ENCODE data around the gene CYP2C19. TPM values are rescaled to one million over a fixed set of nuclear protein-coding genes. Genes with fewer than 3 reads are reported as not detected.
"Not testable (repeated sequence)": the region's sequence is repeated elsewhere in the genome, so short reads cannot be mapped to it uniquely, and the experiment has no call there.

Gene CYP2C19
- total RNA-seq (not detected), total RNA-seq (0 reads per million in 2 donors)

DNA sequence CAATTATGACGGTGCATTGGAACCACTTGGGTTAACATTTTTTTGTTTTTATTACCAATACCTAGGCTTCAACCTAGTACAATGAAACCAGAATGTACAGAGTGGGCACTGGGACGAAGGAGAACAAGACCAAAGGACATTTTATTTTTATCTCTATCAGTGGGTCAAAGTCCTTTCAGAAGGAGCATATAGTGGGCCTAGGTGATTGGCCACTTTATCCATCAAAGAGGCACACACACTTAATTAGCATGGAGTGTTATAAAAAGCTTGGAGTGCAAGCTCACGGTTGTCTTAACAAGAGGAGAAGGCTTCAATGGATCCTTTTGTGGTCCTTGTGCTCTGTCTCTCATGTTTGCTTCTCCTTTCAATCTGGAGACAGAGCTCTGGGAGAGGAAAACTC is at the start of gene CYP2C19:
Gene CYP2C19 (plus strand): TSS at position 289 of the 400 bp plus-strand sequence. CDS start 25 bp downstream, at position 314.
- Mint-ChIP-seq H3K27ac (no peak within 1 kb of the TSS), H3K4me1 (no peaks in the 10 kb centered on the region), H3K27me3 (no peaks in the 10 kb centered on the region), H3K36me3 (ENCODE audit: low read depth) (no peaks in the 10 kb centered on the region), H3K4me3 (no peak within 1 kb of the TSS)
- no peaks in the 10 kb centered on the region for H3K9me3 ChIP-seq (ENCODE audit: control insufficient read depth, low read length, poor library complexity, severe bottlenecking)
- ATAC-seq: no peak
- DNase-seq: no peak

DNA sequence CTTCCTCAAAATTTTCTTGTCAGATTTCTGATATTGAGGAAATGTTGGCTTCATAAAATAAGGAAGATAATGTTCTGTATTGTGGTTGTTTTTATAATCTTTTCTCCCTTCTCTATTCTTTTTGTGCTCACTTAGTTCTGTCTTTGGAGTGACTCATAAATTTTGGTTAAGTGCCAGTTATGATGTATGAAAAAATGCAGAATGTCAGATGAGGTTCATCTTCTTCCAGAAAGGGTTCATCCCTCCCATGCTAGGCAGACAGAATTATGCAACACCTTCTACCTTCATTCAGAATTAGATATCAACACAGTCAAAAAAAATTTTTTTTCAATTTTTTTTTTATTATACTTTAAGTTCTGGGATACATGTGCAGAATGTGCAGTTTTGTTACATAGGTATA is 36.6 kb upstream of the CYP2C19 start:
- no peak for ATAC-seq
- no peak for DNase-seq
- no peak overlapping the region for H3K4me3 Mint-ChIP-seq

GRCh38 chr10:94735197-94735596 is 27.3 kb upstream of the CYP2C19 start:
- Mint-ChIP-seq H3K27me3 (no peaks in the 10 kb centered on the region), H3K4me3 (no peak overlapping the region), H3K36me3 (ENCODE audit: low read depth) (no peaks in the 10 kb centered on the region), H3K27ac (no peak overlapping the region), H3K4me1 (no peaks in the 10 kb centered on the region)
- no peak for DNase-seq
- no peak for ATAC-seq
- no peaks in the 10 kb centered on the region for H3K9me3 ChIP-seq (ENCODE audit: control insufficient read depth, low read length, poor library complexity, severe bottlenecking)

More for the DNA sequence above, 36.6 kb upstream of the CYP2C19 start:
- H3K4me1 Mint-ChIP-seq: no peaks in the 10 kb centered on the region
- H3K9me3 ChIP-seq (ENCODE audit: control insufficient read depth, low read length, poor library complexity, severe bottlenecking): no peaks in the 10 kb centered on the region
- no peaks in the 10 kb centered on the region for H3K27me3 Mint-ChIP-seq
- H3K27ac Mint-ChIP-seq: no peak overlapping the region
- no peaks in the 10 kb centered on the region for H3K36me3 Mint-ChIP-seq (ENCODE audit: low read depth)

- no peaks in the 10 kb centered on the region for H3K9me3 ChIP-seq (ENCODE audit: control insufficient read depth, low read length, poor library complexity, severe bottlenecking)
- Mint-ChIP-seq H3K27ac (no peak overlapping the region), H3K36me3 (ENCODE audit: low read depth) (no peaks in the 10 kb centered on the region), H3K27me3 (no peaks in the 10 kb centered on the region), H3K4me1 (no peaks in the 10 kb centered on the region), H3K4me3 (no peak overlapping the region)
- no peak for ATAC-seq
- no peak for DNase-seq
Measured at GRCh38 chr10:94738588-94738987, 23.9 kb upstream of the CYP2C19 start.

- ATAC-seq (no peak), DNase-seq (no peak)
- Mint-ChIP-seq H3K27ac (no peak overlapping the region), H3K4me3 (no peak overlapping the region), H3K4me1 (no peaks in the 10 kb centered on the region), H3K36me3 (ENCODE audit: low read depth) (no peaks in the 10 kb centered on the region), H3K27me3 (no peaks in the 10 kb centered on the region)
- H3K9me3 ChIP-seq (ENCODE audit: control insufficient read depth, low read length, poor library complexity, severe bottlenecking): no peaks in the 10 kb centered on the region
Measured at GRCh38 chr10:94747137-94747536, 15.3 kb upstream of the CYP2C19 start.

- Mint-ChIP-seq H3K4me1 (no peaks in the 10 kb centered on the region), H3K27me3 (no peaks in the 10 kb centered on the region), H3K36me3 (ENCODE audit: low read depth) (no peaks in the 10 kb centered on the region)
Measured at GRCh38 chr10:94747838-94748237, 14.6 kb upstream of the CYP2C19 start.

DNA sequence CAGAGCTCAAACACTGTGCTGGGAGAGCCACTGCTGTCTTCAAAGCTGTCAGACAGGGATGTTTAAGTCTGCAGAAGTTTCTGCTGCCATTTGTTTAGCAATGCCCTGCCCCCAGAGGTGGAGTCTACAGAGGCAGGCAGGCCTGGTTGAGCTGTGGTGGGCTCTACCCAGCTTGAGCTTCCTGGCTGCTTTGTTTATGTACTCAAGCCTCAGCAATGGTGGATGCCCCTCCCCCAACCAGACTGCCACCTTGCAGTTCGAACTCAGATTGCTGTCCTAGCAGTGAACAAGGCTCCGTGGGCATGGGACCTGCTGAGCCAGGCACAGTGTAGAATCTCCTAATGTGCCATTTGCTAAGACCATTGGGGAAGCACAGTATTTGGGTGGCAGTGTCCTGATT is 4.6 kb upstream of the CYP2C19 start:
- Mint-ChIP-seq H3K4me1 (no peaks in the 10 kb centered on the region), H3K36me3 (ENCODE audit: low read depth) (no peaks in the 10 kb centered on the region), H3K27me3 (no peaks in the 10 kb centered on the region), H3K4me3 (no peak overlapping the region), H3K27ac (no peak overlapping the region)
- no peak for ATAC-seq
- DNase-seq: no peak
- H3K9me3 ChIP-seq (ENCODE audit: control insufficient read depth, low read length, poor library complexity, severe bottlenecking): no peaks in the 10 kb centered on the region

More at GRCh38 chr10:94747838-94748237, 14.6 kb upstream of the CYP2C19 start:
- Mint-ChIP-seq H3K27ac (no peak overlapping the region), H3K4me3 (no peak overlapping the region)
- ATAC-seq (no peak), DNase-seq (no peak)
- no peaks in the 10 kb centered on the region for H3K9me3 ChIP-seq (ENCODE audit: control insufficient read depth, low read length, poor library complexity, severe bottlenecking)

DNA sequence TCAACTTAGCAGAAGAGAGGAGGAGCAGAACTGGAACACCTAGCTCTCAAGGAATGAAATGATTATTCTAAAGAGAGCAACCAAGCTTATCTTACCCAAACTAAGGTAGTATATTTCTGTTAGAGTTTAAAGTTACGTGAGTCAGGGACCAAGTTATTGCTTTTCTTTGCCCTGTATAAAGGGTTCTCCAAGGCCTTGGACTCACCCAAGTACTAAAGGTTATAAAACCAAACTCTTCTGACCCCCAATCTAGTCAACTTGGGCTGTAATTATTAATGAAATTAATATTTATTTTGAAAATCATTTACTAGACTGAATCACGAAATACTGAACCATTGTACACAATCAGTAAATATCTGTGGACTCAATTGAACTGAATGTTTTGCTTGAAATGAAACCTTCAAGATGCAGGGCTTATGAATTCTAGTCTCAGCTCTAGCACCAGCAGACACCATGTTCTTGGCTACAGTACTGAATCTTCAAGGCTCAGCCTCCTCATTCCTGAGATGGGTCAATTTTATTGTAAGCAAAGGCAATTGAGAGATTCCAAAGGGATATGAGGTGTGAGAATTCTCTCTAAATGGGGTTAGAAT is 1.8 kb upstream of the CYP2C19 start:
- Mint-ChIP-seq H3K36me3 (ENCODE audit: low read depth) (no peaks in the 10 kb centered on the region), H3K4me1 (no peaks in the 10 kb centered on the region), H3K27me3 (no peaks in the 10 kb centered on the region), H3K27ac (no peak overlapping the region), H3K4me3 (no peak overlapping the region)
- no peak for ATAC-seq
- no peaks in the 10 kb centered on the region for H3K9me3 ChIP-seq (ENCODE audit: control insufficient read depth, low read length, poor library complexity, severe bottlenecking)
- DNase-seq: no peak

GRCh38 chr10:94775425-94775824 is 12.9 kb downstream of the CYP2C19 start:
- ATAC-seq; H3K27ac Mint-ChIP-seq; DNase-seq; H3K27me3 Mint-ChIP-seq; H3K9me3 ChIP-seq (ENCODE audit: control insufficient read depth, low read length, poor library complexity, severe bottlenecking); H3K4me1 Mint-ChIP-seq; H3K4me3 Mint-ChIP-seq; H3K36me3 Mint-ChIP-seq (ENCODE audit: low read depth): not testable (repeated sequence)

DNA sequence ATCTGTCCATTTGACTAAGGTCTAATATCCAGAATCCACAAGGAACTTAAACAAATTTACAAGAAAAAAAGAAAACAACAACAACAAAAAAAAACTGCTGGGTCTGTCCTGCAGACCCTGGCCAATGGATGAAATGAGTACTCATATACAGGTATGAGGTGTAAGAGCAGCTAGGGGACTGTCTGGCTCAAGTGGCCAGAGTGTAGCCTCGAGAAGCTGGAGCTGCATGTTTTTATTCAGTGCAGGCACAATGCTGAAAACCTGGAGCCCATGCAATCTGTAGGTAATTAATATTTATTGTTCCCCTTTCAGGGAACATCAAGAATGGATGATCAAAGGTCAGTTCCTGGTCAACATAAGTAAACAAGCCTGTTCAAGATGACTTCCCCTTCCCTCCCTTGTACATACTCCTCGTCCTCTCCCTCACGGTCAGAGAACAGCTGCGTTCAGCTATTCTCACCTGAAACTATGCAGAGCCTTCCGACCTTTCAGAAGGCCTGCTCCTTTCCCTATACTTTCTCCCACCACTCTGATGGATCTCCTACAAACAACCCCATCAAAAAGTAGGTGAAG is 15.5 kb downstream of the CYP2C19 start:
- H3K36me3 Mint-ChIP-seq (ENCODE audit: low read depth): no peaks in the 10 kb centered on the region
- no peaks in the 10 kb centered on the region for H3K9me3 ChIP-seq (ENCODE audit: control insufficient read depth, low read length, poor library complexity, severe bottlenecking)
- H3K4me3 Mint-ChIP-seq: no peak overlapping the region
- ATAC-seq: no peak
- no peaks in the 10 kb centered on the region for H3K4me1 Mint-ChIP-seq
- no peak overlapping the region for H3K27ac Mint-ChIP-seq
- no peaks in the 10 kb centered on the region for H3K27me3 Mint-ChIP-seq
- DNase-seq: no peak

DNA sequence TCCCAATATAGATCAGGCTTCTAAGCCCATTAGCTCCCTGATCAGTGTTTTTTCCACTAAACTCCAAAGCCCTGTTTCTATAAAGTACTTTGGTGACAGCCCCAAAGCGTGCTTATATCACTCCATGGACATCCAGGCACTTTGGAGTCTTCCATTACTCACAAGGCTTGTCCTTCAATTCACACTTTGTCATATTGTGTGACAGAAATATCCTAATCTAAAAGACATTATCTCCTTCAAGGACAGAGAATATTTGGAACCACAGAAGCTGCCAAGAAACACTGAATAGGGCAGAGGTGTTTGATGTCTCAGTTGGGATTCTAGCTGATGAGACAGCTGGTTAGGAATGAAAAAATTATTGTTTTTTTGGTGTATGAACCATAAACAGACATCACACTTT is 18.4 kb downstream of the CYP2C19 start:
- no peaks in the 10 kb centered on the region for H3K27me3 Mint-ChIP-seq
- no peaks in the 10 kb centered on the region for H3K36me3 Mint-ChIP-seq (ENCODE audit: low read depth)
- H3K4me3 Mint-ChIP-seq: no peak overlapping the region
- ATAC-seq: no peak
- no peak overlapping the region for H3K27ac Mint-ChIP-seq
- no peaks in the 10 kb centered on the region for H3K4me1 Mint-ChIP-seq
- no peak for DNase-seq
- no peaks in the 10 kb centered on the region for H3K9me3 ChIP-seq (ENCODE audit: control insufficient read depth, low read length, poor library complexity, severe bottlenecking)

DNA sequence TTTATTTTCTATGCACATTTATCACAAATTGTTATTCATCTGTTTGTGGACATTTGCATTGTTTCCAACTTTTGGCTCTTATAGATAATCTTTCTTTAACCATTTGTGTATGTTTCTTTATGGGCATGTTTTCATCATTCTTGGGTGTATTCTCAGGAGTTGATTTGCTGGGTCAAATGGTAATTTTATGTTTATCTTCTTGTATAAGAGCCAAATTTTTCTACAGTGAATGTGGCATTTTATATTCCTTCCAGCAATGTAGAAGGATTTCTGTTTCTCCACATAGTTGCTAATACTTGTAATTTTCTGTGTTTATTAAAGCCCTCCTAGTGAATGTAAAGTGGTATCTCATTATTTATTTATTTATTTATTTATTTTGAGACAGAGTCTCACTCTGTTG is 21.8 kb downstream of the CYP2C19 start:
- Mint-ChIP-seq H3K36me3 (ENCODE audit: low read depth) (no peaks in the 10 kb centered on the region), H3K4me1 (no peaks in the 10 kb centered on the region), H3K4me3 (no peak overlapping the region), H3K27me3 (no peaks in the 10 kb centered on the region), H3K27ac (no peak overlapping the region)
- ATAC-seq (no peak), DNase-seq (no peak)
- H3K9me3 ChIP-seq (ENCODE audit: control insufficient read depth, low read length, poor library complexity, severe bottlenecking): no peaks in the 10 kb centered on the region

- ATAC-seq (no peak), DNase-seq (no peak)
- no peak overlapping the region for H3K4me3 Mint-ChIP-seq
- no peaks in the 10 kb centered on the region for H3K9me3 ChIP-seq (ENCODE audit: control insufficient read depth, low read length, poor library complexity, severe bottlenecking)
- no peaks in the 10 kb centered on the region for H3K27me3 Mint-ChIP-seq
- H3K36me3 Mint-ChIP-seq (ENCODE audit: low read depth): no peaks in the 10 kb centered on the region
- no peaks in the 10 kb centered on the region for H3K4me1 Mint-ChIP-seq
- H3K27ac Mint-ChIP-seq: no peak overlapping the region
Measured at GRCh38 chr10:94785211-94785610, 22.7 kb downstream of the CYP2C19 start.

DNA sequence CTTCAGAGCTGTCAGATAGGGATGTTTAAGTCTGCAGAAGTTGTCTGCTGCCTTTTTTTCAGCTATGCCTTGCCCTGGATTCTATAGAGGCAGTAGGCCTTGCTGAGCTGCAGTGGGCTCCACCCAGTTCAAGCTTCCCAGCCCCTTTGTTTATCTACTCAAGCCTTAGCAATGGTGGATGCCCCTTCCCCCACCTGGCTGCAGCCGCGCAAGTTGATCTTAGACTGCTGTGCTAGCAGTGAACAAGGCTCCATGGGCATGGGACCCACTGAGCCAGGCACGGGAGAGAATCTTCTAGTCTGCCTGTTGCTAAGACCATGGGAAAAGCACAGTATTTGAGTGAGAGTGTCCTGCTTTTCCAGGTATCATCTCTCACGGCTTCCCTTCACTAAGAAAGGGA is 38.1 kb downstream of the CYP2C19 start:
- not testable (repeated sequence) for H3K4me3 Mint-ChIP-seq; H3K27ac Mint-ChIP-seq; H3K4me1 Mint-ChIP-seq; DNase-seq; H3K9me3 ChIP-seq (ENCODE audit: control insufficient read depth, low read length, poor library complexity, severe bottlenecking); H3K36me3 Mint-ChIP-seq (ENCODE audit: low read depth); H3K27me3 Mint-ChIP-seq; ATAC-seq
